SK-N-SH (cell line): ENCODE data around the gene CEBPA. TPM values are rescaled to one million over a fixed set of nuclear protein-coding genes. Genes with fewer than 3 reads are reported as not detected.

Experiments used
- CTCF ChIA-PET: fragments of 300-600, 350-600 bp; formaldehyde crosslinking; extraction: SDS; loops from one replicate; lab custom pipeline; 2021; lab: Yijun Ruan, JAX
- POLR2A ChIA-PET: fragments of 350-600 bp; sonication (Branson Sonifier 250); formaldehyde crosslinking; extraction: SDS; loops from one replicate; lab custom pipeline; 2020; ENCODE audit warnings: antibody characterized with exemption, inconsistent platforms; lab: Yijun Ruan, JAX
- DNase-seq: peaks from one replicate; pipeline ENCODE4 v3.0.0; 2012
- H2AFZ ChIP-seq: fragments of 200-600 bp; sonication (generic); 2 replicates; pipeline ENCODE4 v1.8.1; 2016; ENCODE audit warnings: antibody characterized with exemption, mild to moderate bottlenecking, low read depth
- H3F3A ChIP-seq: fragments of 200-600 bp; sonication (generic); replicated peaks from 2 replicates; pipeline ENCODE3; 2016; ENCODE audit warnings: antibody characterized with exemption, mild to moderate bottlenecking; ENCODE audit not compliant: insufficient read depth
- H3K27ac ChIP-seq, 2 experiments: fragments of 200-500 bp in 1 of 2; fragments of 200-600 bp in 1 of 2; sonication (Bioruptor generic) in 1 of 2; sonication (generic), shearing (Covaris generic) in 1 of 2; 2 replicates each; pipeline versions ENCODE4 v1.5.1 to v1.6.1; 2014 to 2016; ENCODE audit warnings: low read depth in 2 of 2, inconsistent platforms in 1 of 2, low read length in 1 of 2, mild to moderate bottlenecking in 1 of 2, mixed read lengths in 1 of 2
- H3K27me3 ChIP-seq: fragments of 200-600 bp; sonication (generic), shearing (Covaris generic); 2 replicates; pipeline ENCODE4 v1.6.1; 2016; ENCODE audit warnings: mixed run types; ENCODE audit not compliant: insufficient read depth
- H3K36me3 ChIP-seq, 2 experiments: fragments of 200-500 bp in 1 of 2; fragments of 200-600 bp in 1 of 2; sonication (Bioruptor generic) in 1 of 2; sonication (generic) in 1 of 2; replicated peaks in 1 of 2; 2 replicates each; pipeline versions ENCODE3 to v1.5.1; 2014 to 2016; ENCODE audit warnings: low read length in 1 of 2, mild to moderate bottlenecking in 1 of 2; ENCODE audit not compliant: insufficient read depth in 2 of 2, control insufficient read depth in 1 of 2
- H3K4me1 ChIP-seq, 2 experiments: fragments of 200-500 bp in 1 of 2; fragments of 200-600 bp in 1 of 2; sonication (Bioruptor generic) in 1 of 2; sonication (generic), shearing (Covaris generic) in 1 of 2; 2 replicates each; pipeline versions ENCODE4 v1.5.1 to v1.6.1; 2014 to 2016; ENCODE audit warnings: low read depth in 1 of 2, low read length in 1 of 2, mixed run types in 1 of 2; ENCODE audit not compliant: insufficient read depth in 2 of 2, control insufficient read depth in 1 of 2
- H3K4me2 ChIP-seq: fragments of 200-600 bp; sonication (generic), shearing (Covaris generic); 2 replicates; pipeline ENCODE4 v1.6.1; 2017; ENCODE audit warnings: mixed run types
- H3K4me3 ChIP-seq, 2 experiments: fragments of 200-500 bp in 1 of 2; fragments of 200-600 bp in 1 of 2; sonication (Bioruptor generic) in 1 of 2; sonication (generic), shearing (Covaris generic) in 1 of 2; 2 replicates each; pipeline versions ENCODE4 v1.5.1 to v1.8.1; 2014 to 2016; ENCODE audit warnings: low read depth in 2 of 2, inconsistent platforms in 1 of 2, low read length in 1 of 2, mild to moderate bottlenecking in 1 of 2, mixed read lengths in 1 of 2, moderate library complexity in 1 of 2
- H3K79me2 ChIP-seq: fragments of 200-600 bp; sonication (generic); 2 replicates; pipeline ENCODE4 v1.8.1; 2017; ENCODE audit warnings: mild to moderate bottlenecking; ENCODE audit not compliant: insufficient read depth
- H3K9ac ChIP-seq: fragments of 200-600 bp; sonication (generic); 2 replicates; pipeline ENCODE4 v1.6.1; 2017; ENCODE audit warnings: mixed run types
- H3K9me2 ChIP-seq: fragments of 200-600 bp; sonication (generic); 2 replicates; pipeline ENCODE4 v1.6.1; 2017; ENCODE audit warnings: mixed run types
- H3K9me3 ChIP-seq: fragments of 200-600 bp; sonication (generic); 2 replicates; pipeline ENCODE4 v1.6.1; 2017; ENCODE audit warnings: mixed run types, mild to moderate bottlenecking, moderate library complexity
- H4K20me1 ChIP-seq: fragments of 200-600 bp; sonication (generic); 2 replicates; pipeline ENCODE4 v1.6.1; 2017; ENCODE audit warnings: mild to moderate bottlenecking, mixed run types; ENCODE audit not compliant: insufficient read depth
- EP300 ChIP-seq, 2 experiments: IDR thresholded peaks; 2 replicates each; pipeline versions ENCODE4 v1.4.0 to v1.6.1; 2012; ENCODE audit warnings: borderline replicate concordance in 1 of 2, low read depth in 1 of 2, low read length in 1 of 2
- FOSL2 ChIP-seq: IDR thresholded peaks from 2 replicates; pipeline ENCODE4 v1.4.0; 2012; ENCODE audit warnings: low read depth, mild to moderate bottlenecking, moderate library complexity, borderline replicate concordance
- FOXJ3 ChIP-seq: sonication (generic); formaldehyde crosslinking; IDR thresholded peaks from 2 replicates; pipeline ENCODE4 v1.5.1; 2020; ENCODE audit warnings: mild to moderate bottlenecking, missing genetic modification reagents
- GATA2 ChIP-seq: sonication (generic); formaldehyde crosslinking; IDR thresholded peaks from 2 replicates; pipeline ENCODE4 v1.5.0; 2020; ENCODE audit warnings: mild to moderate bottlenecking, missing genetic modification reagents
- IRF3 ChIP-seq: fragments of 150-350 bp; IDR thresholded peaks from 2 replicates; pipeline ENCODE4 v1.6.1; 2016; ENCODE audit warnings: mild to moderate bottlenecking, low read depth, low read length
- JUND ChIP-seq: IDR thresholded peaks from 2 replicates; pipeline ENCODE4 v1.4.0; 2012
- NFIC ChIP-seq: IDR thresholded peaks from 2 replicates; pipeline ENCODE4 v1.4.0; 2012; ENCODE audit warnings: borderline replicate concordance
- NRF1 ChIP-seq: IDR thresholded peaks from 2 replicates; pipeline ENCODE4 v1.6.1; 2012; ENCODE audit warnings: low read depth, mild to moderate bottlenecking, low read length
- PBX3 ChIP-seq: IDR thresholded peaks from 2 replicates; pipeline ENCODE4; 2012
- POLR2AphosphoS5 ChIP-seq: IDR thresholded peaks from 2 replicates; pipeline ENCODE4 v1.6.1; 2012; ENCODE audit warnings: low read depth, low read length
- RAD21 ChIP-seq: IDR thresholded peaks from 2 replicates; pipeline ENCODE4 v1.6.1; 2012; ENCODE audit warnings: mild to moderate bottlenecking, low read length
- RCOR1 ChIP-seq: fragments of 150-350 bp; IDR thresholded peaks from 2 replicates; pipeline ENCODE4 v1.6.1; 2017; ENCODE audit warnings: antibody characterized with exemption, low read length
- REST ChIP-seq: IDR thresholded peaks from 2 replicates; pipeline ENCODE4 v1.6.1; 2012; ENCODE audit warnings: mild to moderate bottlenecking, low read depth, low read length, moderate library complexity
- SIN3A ChIP-seq: IDR thresholded peaks from 2 replicates; pipeline ENCODE4 v1.6.1; 2012; ENCODE audit warnings: low read depth, mild to moderate bottlenecking, low read length, moderate library complexity, borderline replicate concordance
- SMC3 ChIP-seq: IDR thresholded peaks from 2 replicates; pipeline ENCODE4 v1.6.1; 2012; ENCODE audit warnings: low read depth, low read length, improper control_type of control experiment
- TAF1 ChIP-seq: IDR thresholded peaks from 2 replicates; pipeline ENCODE4 v1.6.1; 2012; ENCODE audit warnings: low read depth, mild to moderate bottlenecking, low read length, moderate library complexity, borderline replicate concordance
- WGBS: methylation state at CpG from one replicate; pipeline ENCODE4 v1.1.6; 2017; ENCODE audit warnings: low lambda C conversion rate; 5-methylcytosine and 5-hydroxymethylcytosine counted together
- polyA plus RNA-seq, 3 experiments: library from polyadenylated mRNA; depleted of rRNA; stranded (reverse); fragments of >200 nt; gene quantifications; 2 replicates each; pipeline ENCODE4 v1.2.3, GENCODE V29; 2012
- TF ChIP-seq, protein P1 (sequence below): fragments of 200-600 bp; sonication (generic); IDR thresholded peaks from 2 replicates; pipeline ENCODE4 v1.6.1; 2017; ENCODE audit warnings: antibody characterized with exemption, mild to moderate bottlenecking, moderate library complexity
- TF ChIP-seq, protein P2 (sequence below): IDR thresholded peaks from 2 replicates; pipeline ENCODE4 v1.4.0; 2012; ENCODE audit warnings: low read depth
- TF ChIP-seq, protein P3 (sequence below): fragments of 150-350 bp; IDR thresholded peaks from 2 replicates; pipeline ENCODE4 v1.6.1; 2017; ENCODE audit warnings: antibody characterized with exemption, low read length, low read depth, borderline replicate concordance

CEBPA gene
- polyA plus RNA-seq, 1 of the 3 experiments (the other 2 are of a cell fraction): 0.15 TPM

- CTCF ChIA-PET: interaction anchor here (2.0 kb wide), 2 partner anchors 11 to 14 kb away, joined by 8 to 11 read pairs; no protein-coding TSS in a partner anchor
- Histone ChIP-seq H3K9ac (no peak overlapping the region), H3K4me3 (no peak overlapping the region), H3F3A (no peaks in the 10 kb centered on the region), H3K4me2 (no peak overlapping the region), H3K36me3 (no peaks in the 10 kb centered on the region), H3K9me3 (no peaks in the 10 kb centered on the region), H3K79me2 (no peaks in the 10 kb centered on the region), H2AFZ (no peak overlapping the region), H3K9me2 (no peaks in the 10 kb centered on the region), H3K4me1 (peaks cover 0 to 9% of the 10 kb centered on the region in 2 experiments; a peak in 1 of 4 replicates), H3K27ac (no peak overlapping the region), H4K20me1 (no peaks in the 10 kb centered on the region), H3K27me3 (no peaks in the 10 kb centered on the region)
- DNase-seq: no peak
- POLR2A ChIA-PET: interaction anchor here (0.6 kb wide), 1 partner anchor 43 kb away, joined by 4 read pairs; no protein-coding TSS in a partner anchor
- 42% methylated on average over 7 of the region's 7 CpGs for WGBS
- TF ChIP-seq RAD21 (no peak), FOXJ3 (no peak), POLR2AphosphoS5 (no peak), JUND (no peak), SIN3A (no peak), SMC3 (no peak)
These were observed 46.1 kb downstream of the CEBPA start for GRCh38 chr19:33256261-33256660.

DNA sequence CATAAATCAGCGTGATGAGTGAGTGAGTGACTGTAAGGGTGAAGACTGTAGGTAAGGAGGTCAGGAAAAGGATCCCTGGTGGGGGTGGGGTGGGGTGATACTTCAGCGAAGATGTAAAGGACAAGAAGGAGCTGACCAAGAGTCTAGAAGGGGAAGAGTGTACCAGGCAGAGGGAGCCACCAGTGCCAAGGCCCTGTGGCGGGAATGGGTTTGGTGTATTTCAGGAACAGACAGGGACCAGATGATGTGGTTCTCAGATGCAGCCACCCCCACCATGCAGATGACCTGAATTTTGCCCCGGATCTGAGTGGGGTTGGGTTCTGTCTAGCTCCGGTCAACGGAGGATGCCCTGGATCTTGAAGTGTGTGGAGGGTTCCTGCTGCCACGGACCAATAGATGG, 46.6 kb downstream of the CEBPA start:
- H3K4me3 ChIP-seq: no peak overlapping the region
- CTCF ChIA-PET: interaction anchor here (0.8 to 2.0 kb wide), 5 partner anchors 10 to 151 kb away, joined by 3 to 11 read pairs (median 4); no protein-coding TSS in a partner anchor
- no peak for DNase-seq
- TF ChIP-seq, protein P1, sequence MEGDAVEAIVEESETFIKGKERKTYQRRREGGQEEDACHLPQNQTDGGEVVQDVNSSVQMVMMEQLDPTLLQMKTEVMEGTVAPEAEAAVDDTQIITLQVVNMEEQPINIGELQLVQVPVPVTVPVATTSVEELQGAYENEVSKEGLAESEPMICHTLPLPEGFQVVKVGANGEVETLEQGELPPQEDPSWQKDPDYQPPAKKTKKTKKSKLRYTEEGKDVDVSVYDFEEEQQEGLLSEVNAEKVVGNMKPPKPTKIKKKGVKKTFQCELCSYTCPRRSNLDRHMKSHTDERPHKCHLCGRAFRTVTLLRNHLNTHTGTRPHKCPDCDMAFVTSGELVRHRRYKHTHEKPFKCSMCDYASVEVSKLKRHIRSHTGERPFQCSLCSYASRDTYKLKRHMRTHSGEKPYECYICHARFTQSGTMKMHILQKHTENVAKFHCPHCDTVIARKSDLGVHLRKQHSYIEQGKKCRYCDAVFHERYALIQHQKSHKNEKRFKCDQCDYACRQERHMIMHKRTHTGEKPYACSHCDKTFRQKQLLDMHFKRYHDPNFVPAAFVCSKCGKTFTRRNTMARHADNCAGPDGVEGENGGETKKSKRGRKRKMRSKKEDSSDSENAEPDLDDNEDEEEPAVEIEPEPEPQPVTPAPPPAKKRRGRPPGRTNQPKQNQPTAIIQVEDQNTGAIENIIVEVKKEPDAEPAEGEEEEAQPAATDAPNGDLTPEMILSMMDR: no peak
- TF ChIP-seq EP300 (IDR thresholded peaks at IDR 0.05; ENCODE audit: borderline replicate concordance in 1 of 2, low read depth in 1 of 2, low read length in 1 of 2) (no peak), NRF1 (no peak), RAD21 (no peak), FOSL2 (no peak), PBX3 (no peak), RCOR1 (no peak), JUND (no peak), NFIC (no peak), TAF1 (no peak), IRF3 (no peak), GATA2 (no peak), REST (no peak)
- TF ChIP-seq, protein P2, sequence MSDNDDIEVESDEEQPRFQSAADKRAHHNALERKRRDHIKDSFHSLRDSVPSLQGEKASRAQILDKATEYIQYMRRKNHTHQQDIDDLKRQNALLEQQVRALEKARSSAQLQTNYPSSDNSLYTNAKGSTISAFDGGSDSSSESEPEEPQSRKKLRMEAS: no peak
- TF ChIP-seq, protein P3, sequence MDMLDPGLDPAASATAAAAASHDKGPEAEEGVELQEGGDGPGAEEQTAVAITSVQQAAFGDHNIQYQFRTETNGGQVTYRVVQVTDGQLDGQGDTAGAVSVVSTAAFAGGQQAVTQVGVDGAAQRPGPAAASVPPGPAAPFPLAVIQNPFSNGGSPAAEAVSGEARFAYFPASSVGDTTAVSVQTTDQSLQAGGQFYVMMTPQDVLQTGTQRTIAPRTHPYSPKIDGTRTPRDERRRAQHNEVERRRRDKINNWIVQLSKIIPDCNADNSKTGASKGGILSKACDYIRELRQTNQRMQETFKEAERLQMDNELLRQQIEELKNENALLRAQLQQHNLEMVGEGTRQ: no peak
- TF ChIP-seq, all 33 proteins: peak for 0
- no peak overlapping the region for H2AFZ ChIP-seq
- H3K4me2 ChIP-seq: no peak overlapping the region
- H3K9me3 ChIP-seq: no peaks in the 10 kb centered on the region
- H3F3A ChIP-seq: no peaks in the 10 kb centered on the region
- no peaks in the 10 kb centered on the region for H3K27me3 ChIP-seq
- WGBS: 37% methylated on average over 4 of the region's 7 CpGs
- H3K9me2 ChIP-seq: no peaks in the 10 kb centered on the region
- no peak overlapping the region for H3K9ac ChIP-seq
- H4K20me1 ChIP-seq: no peaks in the 10 kb centered on the region
- H3K27ac ChIP-seq: no peak overlapping the region
- POLR2A ChIA-PET: no interaction called here
- H3K4me1 ChIP-seq: peaks cover 0 to 4% of the 10 kb centered on the region in 2 experiments; a peak in 1 of 4 replicates
- H3K79me2 ChIP-seq: no peaks in the 10 kb centered on the region
- H3K36me3 ChIP-seq: no peaks in the 10 kb centered on the region
